Measurements from ENCODE around the gene TRIM33.

- TF ChIP-seq SMC3 (conservative IDR thresholded peaks at IDR 0.05; ENCODE audit: poor library complexity): no peak
- no peak for TF ChIP-seq CTCF (IDR thresholded peaks at IDR 0.05; ENCODE audit: poor library complexity, severe bottlenecking)
- no peak for TF ChIP-seq RAD21 (conservative IDR thresholded peaks at IDR 0.05)
- TF ChIP-seq REST (IDR thresholded peaks at IDR 0.05; ENCODE audit: borderline replicate concordance): no peak
- no peak for TF ChIP-seq POLR2AphosphoS5 (IDR thresholded peaks at IDR 0.05)
- TF ChIP-seq MXI1 (conservative IDR thresholded peaks at IDR 0.05; ENCODE audit: poor library complexity, severe bottlenecking): no peak
Observed at GRCh38 chr1:114368560-114369255, 142.3 kb downstream of the TRIM33 start.
